Epithelial cell of proximal tubule (primary cell): ENCODE data around the gene PPP4R1. TPM values are rescaled to one million over a fixed set of nuclear protein-coding genes. Genes with fewer than 3 reads are reported as not detected.

Source experiments
- DNase-seq: peaks from one replicate; pipeline ENCODE4 v3.0.0-alpha.2; 2011; ENCODE audit warnings: low read depth
- H3K4me3 ChIP-seq: 2 replicates; pipeline ENCODE4 v1.5.1; 2011; ENCODE audit warnings: low read depth, mild to moderate bottlenecking, low read length
- CTCF ChIP-seq: conservative IDR thresholded peaks from 2 replicates; pipeline ENCODE4 v1.5.1; 2012; ENCODE audit warnings: low read depth, mild to moderate bottlenecking, low read length
- total RNA-seq: library from RNA; depleted of rRNA; stranded (reverse); fragments of >200 nt; gene quantifications from 2 replicates; pipeline ENCODE4 v1.2.3, GENCODE V29; 2015

Gene PPP4R1
- total RNA-seq, 1 donor from 2014 or later, result 82.0 TPM

GRCh38 chr18:9535430-9535991 is 78.8 kb downstream of the PPP4R1 start:
- no peak for DNase-seq
- no peak overlapping the region for H3K4me3 ChIP-seq

GRCh38 chr18:9534844-9535243 is 79.5 kb downstream of the PPP4R1 start:
- no peak for TF ChIP-seq CTCF
- no peak overlapping the region for H3K4me3 ChIP-seq
- DNase-seq, result no peak

More at GRCh38 chr18:9535430-9535991, 78.8 kb downstream of the PPP4R1 start:
- TF ChIP-seq CTCF, result no peak

- TF ChIP-seq CTCF, result no peak
- no peak for DNase-seq
These were observed 82.5 kb downstream of the PPP4R1 start for GRCh38 chr18:9531791-9532410.

GRCh38 chr18:9530226-9531009 is 83.9 kb downstream of the PPP4R1 start:
- DNase-seq, result no peak
- no peak overlapping the region for H3K4me3 ChIP-seq
- TF ChIP-seq CTCF, result no peak

More at GRCh38 chr18:9531791-9532410, 82.5 kb downstream of the PPP4R1 start:
- no peak overlapping the region for H3K4me3 ChIP-seq

- TF ChIP-seq CTCF, result no peak
- H3K4me3 ChIP-seq, result no peak overlapping the region
- DNase-seq, result no peak
These were observed 87.9 kb downstream of the PPP4R1 start for GRCh38 chr18:9526458-9526857.

GRCh38 chr18:9522952-9523351 is 91.4 kb downstream of the PPP4R1 start:
- no peak for DNase-seq
- no peak for TF ChIP-seq CTCF
- no peak overlapping the region for H3K4me3 ChIP-seq
